Tibial nerve (tissue), 4 donors: ENCODE results near the gene IFI27L1.

Experiments
- EP300 ChIP-seq, 2 donors: sonication (generic); formaldehyde crosslinking; IDR thresholded peaks; one replicate each; pipeline ENCODE4 v1.6.1; 2017; ENCODE audit warnings: antibody characterized with exemption in 2 of 2, mild to moderate bottlenecking in 1 of 2
- POLR2A ChIP-seq, 2 donors: fragments of 450-650 bp; IDR thresholded peaks; one replicate each; pipeline ENCODE4 v1.6.1; 2017; ENCODE audit warnings: antibody characterized with exemption in 2 of 2, mild to moderate bottlenecking in 2 of 2, moderate library complexity in 2 of 2
- TF ChIP-seq, protein P1 (sequence below), 5 experiments: fragments of 200-600 bp in 3 of 5; fragments of 450-650 bp in 2 of 5; sonication (generic) in 3 of 5; IDR thresholded peaks; one replicate each; pipeline ENCODE4 v1.5.1; 2016 to 2019; ENCODE audit warnings: antibody characterized with exemption in 5 of 5, mild to moderate bottlenecking in 3 of 5, moderate library complexity in 2 of 5

DNA sequence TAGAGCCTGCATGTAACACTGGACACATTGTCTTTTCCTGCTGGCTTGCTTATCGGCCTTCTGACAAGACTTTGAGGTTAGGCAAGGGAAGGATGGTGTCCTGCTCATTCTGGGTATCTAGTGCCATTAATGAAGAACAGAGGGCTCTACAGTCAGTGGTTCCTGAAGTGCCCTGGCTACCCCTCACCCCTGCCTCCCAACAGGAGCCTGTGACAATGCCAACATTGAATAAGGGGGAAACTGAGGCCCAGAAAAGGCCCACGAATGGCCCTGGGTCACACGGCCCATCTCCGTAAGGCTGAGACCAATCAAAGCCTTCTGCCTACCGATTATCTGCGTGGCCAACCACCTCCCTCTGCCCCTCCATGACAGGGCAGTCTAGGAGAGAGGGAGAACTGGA lies 46.2 kb downstream of the IFI27L1 start:
- TF ChIP-seq EP300 (IDR thresholded peaks at IDR 0.05): no peak
- TF ChIP-seq, protein P1, sequence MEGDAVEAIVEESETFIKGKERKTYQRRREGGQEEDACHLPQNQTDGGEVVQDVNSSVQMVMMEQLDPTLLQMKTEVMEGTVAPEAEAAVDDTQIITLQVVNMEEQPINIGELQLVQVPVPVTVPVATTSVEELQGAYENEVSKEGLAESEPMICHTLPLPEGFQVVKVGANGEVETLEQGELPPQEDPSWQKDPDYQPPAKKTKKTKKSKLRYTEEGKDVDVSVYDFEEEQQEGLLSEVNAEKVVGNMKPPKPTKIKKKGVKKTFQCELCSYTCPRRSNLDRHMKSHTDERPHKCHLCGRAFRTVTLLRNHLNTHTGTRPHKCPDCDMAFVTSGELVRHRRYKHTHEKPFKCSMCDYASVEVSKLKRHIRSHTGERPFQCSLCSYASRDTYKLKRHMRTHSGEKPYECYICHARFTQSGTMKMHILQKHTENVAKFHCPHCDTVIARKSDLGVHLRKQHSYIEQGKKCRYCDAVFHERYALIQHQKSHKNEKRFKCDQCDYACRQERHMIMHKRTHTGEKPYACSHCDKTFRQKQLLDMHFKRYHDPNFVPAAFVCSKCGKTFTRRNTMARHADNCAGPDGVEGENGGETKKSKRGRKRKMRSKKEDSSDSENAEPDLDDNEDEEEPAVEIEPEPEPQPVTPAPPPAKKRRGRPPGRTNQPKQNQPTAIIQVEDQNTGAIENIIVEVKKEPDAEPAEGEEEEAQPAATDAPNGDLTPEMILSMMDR (IDR thresholded peaks at IDR 0.05): no peak
- TF ChIP-seq POLR2A (IDR thresholded peaks at IDR 0.05): no peak
